HG03457 (cell line): ENCODE data around the gene ASCC2.
"Not testable (repeated sequence)": the region's sequence is repeated elsewhere in the genome, so short reads cannot be mapped to it uniquely, and the experiment has no call there.

Experiments
- ATAC-seq: cut with Tn5 transposase; IDR thresholded peaks from one replicate; pipeline ENCODE4 v1.9.1; 2021; ENCODE audit warnings: moderate number of reproducible peaks; ENCODE audit not compliant: unreplicated experiment

ASCC2 gene

GRCh38 chr22:29856496-29856895 lies 18.4 kb upstream of the ASCC2 start:
- no peak for ATAC-seq

- ATAC-seq, result no peak
Measured at GRCh38 chr22:29855611-29856181, 17.6 kb upstream of the ASCC2 start.

- no peak for ATAC-seq
Measured at GRCh38 chr22:29854432-29854831, 16.4 kb upstream of the ASCC2 start.

GRCh38 chr22:29848111-29848510 lies 10.0 kb upstream of the ASCC2 start:
- no peak for ATAC-seq

GRCh38 chr22:29846290-29846689 lies 8.2 kb upstream of the ASCC2 start:
- ATAC-seq, result no peak

GRCh38 chr22:29842740-29843139 lies 4.7 kb upstream of the ASCC2 start:
- ATAC-seq, result no peak

GRCh38 chr22:29842172-29842571 lies 4.1 kb upstream of the ASCC2 start:
- ATAC-seq, result no peak

- ATAC-seq, result no peak
Measured at GRCh38 chr22:29840498-29840897, 2.4 kb upstream of the ASCC2 start.

GRCh38 chr22:29839039-29839438 lies 965 bp upstream of the ASCC2 start:
- ATAC-seq, result no peak

GRCh38 chr22:29838599-29838956 lies 504 bp upstream of the ASCC2 start:
- no peak for ATAC-seq

- ATAC-seq, result not testable (repeated sequence)
Measured at GRCh38 chr22:29836791-29837370, 1.2 kb downstream of the ASCC2 start.

GRCh38 chr22:29834046-29834445 lies 4.0 kb downstream of the ASCC2 start:
- no peak for ATAC-seq

- ATAC-seq, result no peak
Measured at GRCh38 chr22:29833392-29833965, 4.6 kb downstream of the ASCC2 start.

- no peak for ATAC-seq
Measured at GRCh38 chr22:29831958-29832357, 6.1 kb downstream of the ASCC2 start.

GRCh38 chr22:29831186-29831921 lies 6.7 kb downstream of the ASCC2 start:
- ATAC-seq, result no peak

GRCh38 chr22:29830585-29830984 lies 7.5 kb downstream of the ASCC2 start:
- no peak for ATAC-seq

- ATAC-seq, result not testable (repeated sequence)
Measured at GRCh38 chr22:29827726-29828125, 10.3 kb downstream of the ASCC2 start.

GRCh38 chr22:29827091-29827490 lies 11.0 kb downstream of the ASCC2 start:
- no peak for ATAC-seq

- no peak for ATAC-seq
Measured at GRCh38 chr22:29825578-29825977, 12.5 kb downstream of the ASCC2 start.

- no peak for ATAC-seq
Measured at GRCh38 chr22:29824677-29825076, 13.4 kb downstream of the ASCC2 start.

- no peak for ATAC-seq
Measured at GRCh38 chr22:29821291-29822016, 16.6 kb downstream of the ASCC2 start.

GRCh38 chr22:29820961-29821290 lies 17.1 kb downstream of the ASCC2 start:
- ATAC-seq, result no peak
